GM23338 (cell line): ENCODE measurements around the gene LRP1B. TPM values are rescaled to one million over a fixed set of nuclear protein-coding genes. Genes with fewer than 3 reads are reported as not detected.

ENCODE experiments used
- ATAC-seq: fragments of 200-7000 bp; cut with Tn5 transposase; 3 replicates; pipeline ENCODE4 v1.9.1; 2020
- DNase-seq: peaks from one replicate; pipeline ENCODE4 v3.0.0-alpha.2; 2015; ENCODE audit warnings: low spot score
- H2AFZ ChIP-seq: fragments of 200-600 bp; sonication (generic); 2 replicates; pipeline ENCODE4 v1.8.0; 2016; ENCODE audit warnings: antibody characterized with exemption, mild to moderate bottlenecking, moderate library complexity
- H3F3A ChIP-seq: fragments of 200-600 bp; sonication (generic); replicated peaks from 2 replicates; pipeline ENCODE4 v1.8.0; 2017; ENCODE audit warnings: antibody characterized with exemption, mixed run types, low read depth
- H3K27ac ChIP-seq: fragments of 200-600 bp; sonication (generic); 2 replicates; pipeline ENCODE4 v1.6.1; 2016; ENCODE audit warnings: low read depth
- H3K27me3 ChIP-seq: fragments of 200-600 bp; sonication (generic); 2 replicates; pipeline ENCODE4 v1.8.0; 2016; ENCODE audit warnings: mild to moderate bottlenecking, mixed run types, moderate library complexity; ENCODE audit not compliant: insufficient read depth
- H3K36me3 ChIP-seq: fragments of 200-600 bp; sonication (generic); 2 replicates; pipeline ENCODE4 v1.8.0; 2016; ENCODE audit warnings: mild to moderate bottlenecking; ENCODE audit not compliant: insufficient read depth
- H3K4me1 ChIP-seq: fragments of 200-600 bp; sonication (generic); 2 replicates; pipeline ENCODE4 v1.8.0; 2016; ENCODE audit warnings: mild to moderate bottlenecking, moderate library complexity; ENCODE audit not compliant: insufficient read depth
- H3K4me2 ChIP-seq: fragments of 200-600 bp; sonication (generic); 2 replicates; pipeline ENCODE4 v1.7.1; 2017; ENCODE audit warnings: mixed run types
- H3K4me3 ChIP-seq: fragments of 200-600 bp; sonication (generic); 2 replicates; pipeline ENCODE4 v1.6.1; 2016; ENCODE audit warnings: mixed run types
- H3K79me2 ChIP-seq: fragments of 200-600 bp; sonication (generic); replicated peaks from 2 replicates; pipeline ENCODE4 v1.8.0; 2017; ENCODE audit warnings: mild to moderate bottlenecking; ENCODE audit not compliant: insufficient read depth
- H3K9me2 ChIP-seq: fragments of 200-600 bp; sonication (generic); 2 replicates; pipeline ENCODE4 v1.8.0; 2017; ENCODE audit not compliant: insufficient read depth
- H4K20me1 ChIP-seq: fragments of 200-600 bp; sonication (generic); replicated peaks from 2 replicates; pipeline ENCODE4 v1.8.0; 2017; ENCODE audit warnings: mild to moderate bottlenecking; ENCODE audit not compliant: insufficient read depth
- H3K27ac Mint-ChIP-seq: 2 replicates; pipeline ENCODE4 v1.8.0; 2020; ENCODE audit warnings: inconsistent platforms, mild to moderate bottlenecking, moderate library complexity, mixed read lengths
- H3K27me3 Mint-ChIP-seq: 3 replicates; pipeline ENCODE4 v1.8.0; 2022; ENCODE audit warnings: low read depth, mild to moderate bottlenecking, moderate library complexity, mixed read lengths, inconsistent platforms; ENCODE audit not compliant: insufficient read depth, poor library complexity
- H3K36me3 Mint-ChIP-seq: 3 replicates; pipeline ENCODE4 v1.8.0; 2021; ENCODE audit warnings: low read depth, mild to moderate bottlenecking, inconsistent platforms, moderate library complexity, mixed read lengths
- H3K4me1 Mint-ChIP-seq: 3 replicates; pipeline ENCODE4 v1.8.0; 2020; ENCODE audit warnings: mild to moderate bottlenecking, inconsistent platforms, mixed read lengths
- H3K4me3 Mint-ChIP-seq: 3 replicates; pipeline ENCODE4 v1.8.0; 2021; ENCODE audit warnings: moderate library complexity, mild to moderate bottlenecking, inconsistent platforms, mixed read lengths
- H3K9me3 Mint-ChIP-seq: 3 replicates; pipeline ENCODE4 v1.8.0; 2020; ENCODE audit warnings: moderate library complexity, mild to moderate bottlenecking, inconsistent platforms, mixed read lengths
- CREB1 ChIP-seq: fragments of 250-450 bp; sonication (Bioruptor Pico); IDR thresholded peaks from 2 replicates; pipeline ENCODE4 v1.5.0; 2020; ENCODE audit warnings: low read depth, mild to moderate bottlenecking, moderate library complexity
- EZH2 ChIP-seq: fragments of 200-600 bp; sonication (generic); IDR thresholded peaks from one replicate; pipeline ENCODE4 v1.8.0; 2017; ENCODE audit warnings: antibody characterized with exemption, mild to moderate bottlenecking, low read depth; ENCODE audit not compliant: unreplicated experiment
- EZH2phosphoT487 ChIP-seq: fragments of 200-600 bp; sonication (generic); IDR thresholded peaks from one replicate; pipeline ENCODE4 v1.8.1; 2018; ENCODE audit warnings: antibody characterized with exemption; ENCODE audit not compliant: unreplicated experiment
- JUNB ChIP-seq: IDR thresholded peaks from one replicate; pipeline ENCODE4 v1.6.1; 2016; ENCODE audit warnings: antibody characterized with exemption; ENCODE audit not compliant: unreplicated experiment
- NANOG ChIP-seq: IDR thresholded peaks from 2 replicates; pipeline ENCODE4 v1.6.1; 2016; ENCODE audit warnings: antibody characterized with exemption, borderline replicate concordance
- POLR2AphosphoS5 ChIP-seq: IDR thresholded peaks from 2 replicates; pipeline ENCODE4 v1.6.1; 2016; ENCODE audit warnings: antibody characterized with exemption, low read depth
- STAT1 ChIP-seq: IDR thresholded peaks from one replicate; pipeline ENCODE4 v1.6.1; 2016; ENCODE audit warnings: antibody characterized with exemption; ENCODE audit not compliant: unreplicated experiment
- ZNF331 ChIP-seq: fragments of 250-450 bp; sonication (Bioruptor Pico); IDR thresholded peaks from 2 replicates; pipeline ENCODE4 v1.5.0; 2020; ENCODE audit warnings: low read depth, mild to moderate bottlenecking, moderate library complexity
- polyA plus RNA-seq: library from polyadenylated mRNA; unstranded; fragments of >200 nt; fragmentation: Nextera tagmentation; extraction: Ambion mirVana; gene quantifications from 2 replicates; pipeline ENCODE4 v1.2.1, GENCODE V29; 2016
- total RNA-seq: library from RNA; depleted of rRNA; stranded (reverse); fragments of >200 nt; shearing (Covaris generic); gene quantifications from 2 replicates; pipeline ENCODE4 v1.2.3, GENCODE V29; 2014
- TF ChIP-seq, protein P1 (sequence below): fragments of 250-450 bp; sonication (Bioruptor Pico); IDR thresholded peaks from 2 replicates; pipeline ENCODE4 v1.5.0; 2020; ENCODE audit warnings: mild to moderate bottlenecking, moderate library complexity
- TF ChIP-seq, protein P2 (sequence below), 2 experiments: fragments of 200-600 bp in 1 of 2; sonication (generic) in 1 of 2; conservative IDR thresholded peaks; 2 replicates each; pipeline versions ENCODE4 v1.5.1 to v1.6.1; 2016 to 2017; ENCODE audit warnings: antibody characterized with exemption in 2 of 2, low read depth in 2 of 2, mild to moderate bottlenecking in 2 of 2, moderate library complexity in 1 of 2

Gene LRP1B
- total and polyA plus RNA-seq, 2 experiments from 2014 or later = 0.15 to 0.97 TPM

DNA sequence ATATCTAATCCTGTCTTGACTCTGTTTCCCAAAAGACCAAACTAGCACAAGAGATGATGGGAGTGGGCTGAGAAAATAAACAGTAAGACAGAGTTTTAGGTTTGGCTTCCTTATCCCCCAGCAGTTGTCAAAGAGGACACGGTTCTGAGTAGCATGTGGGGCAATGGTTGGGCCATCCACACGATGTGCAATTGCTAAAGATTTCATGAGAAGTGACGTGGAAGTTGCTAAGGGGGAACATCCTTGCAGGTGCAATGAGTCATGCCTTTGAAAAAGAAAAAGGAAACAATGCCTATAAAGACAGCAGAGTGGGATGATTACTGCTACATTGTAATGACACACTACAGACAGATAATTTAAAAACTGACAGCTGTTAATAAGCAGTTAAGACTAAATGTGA lies 1395.8 kb downstream of the LRP1B start (continued):
- TF ChIP-seq, protein P1, sequence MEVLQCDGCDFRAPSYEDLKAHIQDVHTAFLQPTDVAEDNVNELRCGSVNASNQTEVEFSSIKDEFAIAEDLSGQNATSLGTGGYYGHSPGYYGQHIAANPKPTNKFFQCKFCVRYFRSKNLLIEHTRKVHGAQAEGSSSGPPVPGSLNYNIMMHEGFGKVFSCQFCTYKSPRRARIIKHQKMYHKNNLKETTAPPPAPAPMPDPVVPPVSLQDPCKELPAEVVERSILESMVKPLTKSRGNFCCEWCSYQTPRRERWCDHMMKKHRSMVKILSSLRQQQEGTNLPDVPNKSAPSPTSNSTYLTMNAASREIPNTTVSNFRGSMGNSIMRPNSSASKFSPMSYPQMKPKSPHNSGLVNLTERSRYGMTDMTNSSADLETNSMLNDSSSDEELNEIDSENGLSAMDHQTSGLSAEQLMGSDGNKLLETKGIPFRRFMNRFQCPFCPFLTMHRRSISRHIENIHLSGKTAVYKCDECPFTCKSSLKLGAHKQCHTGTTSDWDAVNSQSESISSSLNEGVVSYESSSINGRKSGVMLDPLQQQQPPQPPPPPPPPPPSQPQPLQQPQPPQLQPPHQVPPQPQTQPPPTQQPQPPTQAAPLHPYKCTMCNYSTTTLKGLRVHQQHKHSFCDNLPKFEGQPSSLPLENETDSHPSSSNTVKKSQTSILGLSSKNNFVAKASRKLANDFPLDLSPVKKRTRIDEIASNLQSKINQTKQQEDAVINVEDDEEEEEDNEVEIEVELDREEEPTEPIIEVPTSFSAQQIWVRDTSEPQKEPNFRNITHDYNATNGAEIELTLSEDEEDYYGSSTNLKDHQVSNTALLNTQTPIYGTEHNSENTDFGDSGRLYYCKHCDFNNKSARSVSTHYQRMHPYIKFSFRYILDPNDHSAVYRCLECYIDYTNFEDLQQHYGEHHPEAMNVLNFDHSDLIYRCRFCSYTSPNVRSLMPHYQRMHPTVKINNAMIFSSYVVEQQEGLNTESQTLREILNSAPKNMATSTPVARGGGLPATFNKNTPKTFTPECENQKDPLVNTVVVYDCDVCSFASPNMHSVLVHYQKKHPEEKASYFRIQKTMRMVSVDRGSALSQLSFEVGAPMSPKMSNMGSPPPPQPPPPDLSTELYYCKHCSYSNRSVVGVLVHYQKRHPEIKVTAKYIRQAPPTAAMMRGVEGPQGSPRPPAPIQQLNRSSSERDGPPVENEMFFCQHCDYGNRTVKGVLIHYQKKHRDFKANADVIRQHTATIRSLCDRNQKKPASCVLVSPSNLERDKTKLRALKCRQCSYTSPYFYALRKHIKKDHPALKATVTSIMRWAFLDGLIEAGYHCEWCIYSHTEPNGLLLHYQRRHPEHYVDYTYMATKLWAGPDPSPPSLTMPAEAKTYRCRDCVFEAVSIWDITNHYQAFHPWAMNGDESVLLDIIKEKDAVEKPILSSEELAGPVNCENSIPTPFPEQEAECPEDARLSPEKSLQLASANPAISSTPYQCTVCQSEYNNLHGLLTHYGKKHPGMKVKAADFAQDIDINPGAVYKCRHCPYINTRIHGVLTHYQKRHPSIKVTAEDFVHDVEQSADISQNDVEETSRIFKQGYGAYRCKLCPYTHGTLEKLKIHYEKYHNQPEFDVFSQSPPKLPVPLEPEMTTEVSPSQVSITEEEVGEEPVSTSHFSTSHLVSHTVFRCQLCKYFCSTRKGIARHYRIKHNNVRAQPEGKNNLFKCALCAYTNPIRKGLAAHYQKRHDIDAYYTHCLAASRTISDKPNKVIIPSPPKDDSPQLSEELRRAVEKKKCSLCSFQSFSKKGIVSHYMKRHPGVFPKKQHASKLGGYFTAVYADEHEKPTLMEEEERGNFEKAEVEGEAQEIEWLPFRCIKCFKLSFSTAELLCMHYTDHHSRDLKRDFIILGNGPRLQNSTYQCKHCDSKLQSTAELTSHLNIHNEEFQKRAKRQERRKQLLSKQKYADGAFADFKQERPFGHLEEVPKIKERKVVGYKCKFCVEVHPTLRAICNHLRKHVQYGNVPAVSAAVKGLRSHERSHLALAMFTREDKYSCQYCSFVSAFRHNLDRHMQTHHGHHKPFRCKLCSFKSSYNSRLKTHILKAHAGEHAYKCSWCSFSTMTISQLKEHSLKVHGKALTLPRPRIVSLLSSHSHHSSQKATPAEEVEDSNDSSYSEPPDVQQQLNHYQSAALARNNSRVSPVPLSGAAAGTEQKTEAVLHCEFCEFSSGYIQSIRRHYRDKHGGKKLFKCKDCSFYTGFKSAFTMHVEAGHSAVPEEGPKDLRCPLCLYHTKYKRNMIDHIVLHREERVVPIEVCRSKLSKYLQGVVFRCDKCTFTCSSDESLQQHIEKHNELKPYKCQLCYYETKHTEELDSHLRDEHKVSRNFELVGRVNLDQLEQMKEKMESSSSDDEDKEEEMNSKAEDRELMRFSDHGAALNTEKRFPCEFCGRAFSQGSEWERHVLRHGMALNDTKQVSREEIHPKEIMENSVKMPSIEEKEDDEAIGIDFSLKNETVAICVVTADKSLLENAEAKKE (CRISPR knock-in tag) = no peak
- TF ChIP-seq NANOG = no peak
- no peak for TF ChIP-seq STAT1
- no peak for TF ChIP-seq CREB1
- no peak for TF ChIP-seq POLR2AphosphoS5
- TF ChIP-seq, protein P2, sequence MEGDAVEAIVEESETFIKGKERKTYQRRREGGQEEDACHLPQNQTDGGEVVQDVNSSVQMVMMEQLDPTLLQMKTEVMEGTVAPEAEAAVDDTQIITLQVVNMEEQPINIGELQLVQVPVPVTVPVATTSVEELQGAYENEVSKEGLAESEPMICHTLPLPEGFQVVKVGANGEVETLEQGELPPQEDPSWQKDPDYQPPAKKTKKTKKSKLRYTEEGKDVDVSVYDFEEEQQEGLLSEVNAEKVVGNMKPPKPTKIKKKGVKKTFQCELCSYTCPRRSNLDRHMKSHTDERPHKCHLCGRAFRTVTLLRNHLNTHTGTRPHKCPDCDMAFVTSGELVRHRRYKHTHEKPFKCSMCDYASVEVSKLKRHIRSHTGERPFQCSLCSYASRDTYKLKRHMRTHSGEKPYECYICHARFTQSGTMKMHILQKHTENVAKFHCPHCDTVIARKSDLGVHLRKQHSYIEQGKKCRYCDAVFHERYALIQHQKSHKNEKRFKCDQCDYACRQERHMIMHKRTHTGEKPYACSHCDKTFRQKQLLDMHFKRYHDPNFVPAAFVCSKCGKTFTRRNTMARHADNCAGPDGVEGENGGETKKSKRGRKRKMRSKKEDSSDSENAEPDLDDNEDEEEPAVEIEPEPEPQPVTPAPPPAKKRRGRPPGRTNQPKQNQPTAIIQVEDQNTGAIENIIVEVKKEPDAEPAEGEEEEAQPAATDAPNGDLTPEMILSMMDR (conservative IDR thresholded peaks at IDR 0.05; ENCODE audit: low read depth in 2 of 2) = no peak

DNA sequence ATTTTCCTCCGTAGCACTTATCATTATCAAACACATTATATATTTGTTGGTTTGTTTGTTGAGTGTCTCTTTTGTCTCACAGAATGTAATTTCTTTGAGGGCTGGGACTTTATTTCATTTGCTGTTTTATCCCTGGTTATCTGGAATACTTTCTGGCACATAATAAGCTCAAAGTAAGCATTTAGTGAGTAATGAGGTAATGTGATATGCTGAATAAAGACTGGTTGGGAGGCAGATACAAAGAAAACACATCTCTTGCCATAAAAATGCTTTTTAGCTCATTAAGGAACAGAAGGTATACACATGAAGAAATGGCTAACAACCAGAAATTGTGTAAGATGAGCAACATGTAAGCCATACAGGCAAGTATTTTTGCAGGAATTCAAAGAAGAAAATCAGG lies 1411.8 kb downstream of the LRP1B start:
- Mint-ChIP-seq H3K4me3 (no peak overlapping the region), H3K27ac (no peak overlapping the region), H3K36me3 (no peaks in the 10 kb centered on the region), H3K9me3 (no peaks in the 10 kb centered on the region), H3K4me1 (no peaks in the 10 kb centered on the region), H3K27me3 (no peaks in the 10 kb centered on the region)
- Histone ChIP-seq H3K4me2 (no peak overlapping the region), H3K4me1 (no peaks in the 10 kb centered on the region), H3F3A (no peaks in the 10 kb centered on the region), H3K36me3 (no peaks in the 10 kb centered on the region), H2AFZ (no peak overlapping the region), H3K79me2 (no peaks in the 10 kb centered on the region), H3K27ac (no peak overlapping the region), H3K27me3 (no peaks in the 10 kb centered on the region), H4K20me1 (no peaks in the 10 kb centered on the region), H3K4me3 (no peak overlapping the region), H3K9me2 (no peaks in the 10 kb centered on the region)
- DNase-seq (no peak), ATAC-seq (no peak)
- TF ChIP-seq POLR2AphosphoS5 = no peak
- TF ChIP-seq EZH2 = no peak
- TF ChIP-seq JUNB = no peak
- no peak for TF ChIP-seq EZH2phosphoT487
- TF ChIP-seq ZNF331 (CRISPR knock-in tag) = no peak
